Uterus (tissue), 2 donors: ENCODE measurements around the gene PPP2R2D.
"Not testable (repeated sequence)": the region's sequence is repeated elsewhere in the genome, so short reads cannot be mapped to it uniquely, and the experiment has no call there.

Experiments used
- POLR2A ChIP-seq, 2 donors: fragments of 450-650 bp; IDR thresholded peaks; one replicate each; pipeline ENCODE4 v1.6.1; 2016; ENCODE audit warnings: antibody characterized with exemption in 2 of 2, mild to moderate bottlenecking in 1 of 2, moderate library complexity in 1 of 2
- TF ChIP-seq, protein P1 (sequence below), 4 experiments: fragments of 200-600 bp in 2 of 4; fragments of 450-650 bp in 2 of 4; sonication (generic) in 2 of 4; IDR thresholded peaks; one replicate each; pipeline ENCODE4 v1.5.1; 2016 to 2019; ENCODE audit warnings: antibody characterized with exemption in 4 of 4, mild to moderate bottlenecking in 2 of 4, moderate library complexity in 1 of 4

DNA sequence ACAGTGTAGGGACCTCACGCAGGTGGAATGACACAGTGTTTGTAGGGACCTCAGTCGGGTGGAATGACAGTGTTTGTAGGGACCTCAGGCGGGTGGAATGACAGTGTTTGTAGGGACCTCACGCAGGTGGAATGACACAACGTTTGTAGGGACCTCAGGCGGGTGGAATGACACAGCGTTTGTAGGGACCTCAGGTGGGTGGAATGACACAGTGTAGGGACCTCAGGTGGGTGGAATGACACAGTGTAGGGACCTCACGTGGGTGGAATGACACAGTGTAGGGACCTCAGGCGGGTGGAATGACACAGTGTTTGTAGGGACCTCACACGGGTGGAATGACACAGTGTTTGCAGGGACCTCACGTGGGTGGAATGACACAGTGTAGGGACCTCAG, 16.0 kb downstream of the PPP2R2D start:
- TF ChIP-seq, protein P1, sequence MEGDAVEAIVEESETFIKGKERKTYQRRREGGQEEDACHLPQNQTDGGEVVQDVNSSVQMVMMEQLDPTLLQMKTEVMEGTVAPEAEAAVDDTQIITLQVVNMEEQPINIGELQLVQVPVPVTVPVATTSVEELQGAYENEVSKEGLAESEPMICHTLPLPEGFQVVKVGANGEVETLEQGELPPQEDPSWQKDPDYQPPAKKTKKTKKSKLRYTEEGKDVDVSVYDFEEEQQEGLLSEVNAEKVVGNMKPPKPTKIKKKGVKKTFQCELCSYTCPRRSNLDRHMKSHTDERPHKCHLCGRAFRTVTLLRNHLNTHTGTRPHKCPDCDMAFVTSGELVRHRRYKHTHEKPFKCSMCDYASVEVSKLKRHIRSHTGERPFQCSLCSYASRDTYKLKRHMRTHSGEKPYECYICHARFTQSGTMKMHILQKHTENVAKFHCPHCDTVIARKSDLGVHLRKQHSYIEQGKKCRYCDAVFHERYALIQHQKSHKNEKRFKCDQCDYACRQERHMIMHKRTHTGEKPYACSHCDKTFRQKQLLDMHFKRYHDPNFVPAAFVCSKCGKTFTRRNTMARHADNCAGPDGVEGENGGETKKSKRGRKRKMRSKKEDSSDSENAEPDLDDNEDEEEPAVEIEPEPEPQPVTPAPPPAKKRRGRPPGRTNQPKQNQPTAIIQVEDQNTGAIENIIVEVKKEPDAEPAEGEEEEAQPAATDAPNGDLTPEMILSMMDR (IDR thresholded peaks at IDR 0.05), result not testable (repeated sequence)
- not testable (repeated sequence) for TF ChIP-seq POLR2A (IDR thresholded peaks at IDR 0.05)
